Liver (tissue), 9 donors: Measurements from ENCODE around the gene SLC30A10. TPM values are rescaled to one million over a fixed set of nuclear protein-coding genes. Genes with fewer than 3 reads are reported as not detected.

Experiments used
- DNase-seq: peaks from one replicate; pipeline ENCODE4 v3.0.0-alpha.2; 2017; ENCODE audit warnings: low spot score
- H3K27ac ChIP-seq, 2 donors: one replicate each; pipeline ENCODE4 v1.7.0; 2013; ENCODE audit warnings: inconsistent platforms in 2 of 2, low read length in 2 of 2, control low read depth in 1 of 2, low read depth in 1 of 2, mild to moderate bottlenecking in 1 of 2
- H3K27me3 ChIP-seq, 4 donors: one replicate each; pipeline versions ENCODE4 v1.6.1 to v1.7.0; 2013; ENCODE audit warnings: low read length in 3 of 4, inconsistent platforms in 1 of 4, mild to moderate bottlenecking in 1 of 4, moderate library complexity in 1 of 4; ENCODE audit not compliant: control insufficient read depth in 4 of 4, insufficient read depth in 4 of 4
- H3K36me3 ChIP-seq, 4 donors: one replicate each; pipeline versions ENCODE4 v1.6.1 to v1.7.0; 2013; ENCODE audit warnings: low read length in 3 of 4, mild to moderate bottlenecking in 3 of 4, low read depth in 1 of 4, moderate library complexity in 1 of 4; ENCODE audit not compliant: control insufficient read depth in 4 of 4, insufficient read depth in 3 of 4
- H3K4me1 ChIP-seq, 4 donors: one replicate each; pipeline versions ENCODE4 v1.6.1 to v1.7.0; 2013; ENCODE audit warnings: low read length in 3 of 4, mild to moderate bottlenecking in 3 of 4, moderate library complexity in 1 of 4; ENCODE audit not compliant: control insufficient read depth in 4 of 4, insufficient read depth in 4 of 4
- H3K4me3 ChIP-seq, 3 donors: one replicate each; pipeline versions ENCODE4 v1.6.1 to v1.7.0; 2013; ENCODE audit warnings: low read length in 3 of 3, control low read depth in 1 of 3, low read depth in 1 of 3, mild to moderate bottlenecking in 1 of 3
- H3K9ac ChIP-seq, 2 donors: one replicate each; pipeline ENCODE4 v1.7.0; 2013; ENCODE audit warnings: low read length in 2 of 2, mild to moderate bottlenecking in 2 of 2, moderate library complexity in 2 of 2, control low read depth in 1 of 2, low read depth in 1 of 2
- H3K9me3 ChIP-seq, 4 donors: one replicate each; pipeline versions ENCODE4 v1.6.1 to v1.7.0; 2013; ENCODE audit warnings: low read length in 3 of 4; ENCODE audit not compliant: control insufficient read depth in 4 of 4
- EGR1 ChIP-seq, 2 donors: IDR thresholded peaks; 2 replicates each; pipeline ENCODE4 v1.6.1; 2016 to 2018; ENCODE audit warnings: antibody characterized with exemption in 2 of 2, low read depth in 2 of 2
- FOXA1 ChIP-seq: IDR thresholded peaks from 2 replicates; pipeline ENCODE4 v1.6.1; 2016; ENCODE audit warnings: antibody characterized with exemption
- FOXA2 ChIP-seq: IDR thresholded peaks from 2 replicates; pipeline ENCODE4 v1.6.1; 2016; ENCODE audit warnings: antibody characterized with exemption
- GABPA ChIP-seq, 2 donors: IDR thresholded peaks in 1 of 2; conservative IDR thresholded peaks in 1 of 2; 2 replicates each; pipeline ENCODE4 v1.6.1; 2016; ENCODE audit warnings: antibody characterized with exemption in 2 of 2, mild to moderate bottlenecking in 1 of 2, moderate library complexity in 1 of 2
- HNF4A ChIP-seq, 2 donors: conservative IDR thresholded peaks; 2 replicates each; pipeline ENCODE4 v1.6.1; 2016; ENCODE audit warnings: antibody characterized with exemption in 2 of 2, mild to moderate bottlenecking in 2 of 2
- HNF4G ChIP-seq: IDR thresholded peaks from 2 replicates; pipeline ENCODE4 v1.6.1; 2016; ENCODE audit warnings: antibody characterized with exemption
- JUND ChIP-seq, 2 donors: IDR thresholded peaks; 2 replicates each; pipeline ENCODE4 v1.6.1; 2016; ENCODE audit warnings: antibody characterized with exemption in 2 of 2
- NR2F2 ChIP-seq: IDR thresholded peaks from 2 replicates; pipeline ENCODE4 v1.6.1; 2016; ENCODE audit warnings: antibody characterized with exemption
- RAD21 ChIP-seq, 2 donors: IDR thresholded peaks; 2 replicates each; pipeline ENCODE4 v1.6.1; 2016; ENCODE audit warnings: antibody characterized with exemption in 2 of 2, mild to moderate bottlenecking in 2 of 2
- RXRA ChIP-seq, 2 donors: IDR thresholded peaks; 2 replicates each; pipeline ENCODE4 v1.6.1; 2017 to 2018; ENCODE audit warnings: antibody characterized with exemption in 2 of 2, mild to moderate bottlenecking in 1 of 2
- SP1 ChIP-seq: IDR thresholded peaks from 2 replicates; pipeline ENCODE4 v1.6.1; 2018; ENCODE audit warnings: antibody characterized with exemption, mild to moderate bottlenecking
- TAF1 ChIP-seq: conservative IDR thresholded peaks from 2 replicates; pipeline ENCODE4 v1.6.1; 2016; ENCODE audit warnings: antibody characterized with exemption, mild to moderate bottlenecking
- YY1 ChIP-seq: IDR thresholded peaks from 2 replicates; pipeline ENCODE4 v1.6.1; 2016; ENCODE audit warnings: antibody characterized with exemption, mild to moderate bottlenecking
- WGBS: extraction: QIAGEN DNeasy Blood & Tissue Kit; methylation state at CpG from one replicate; pipeline ENCODE4 v1.1.7; 2013; 5-methylcytosine and 5-hydroxymethylcytosine counted together
- polyA plus RNA-seq, 2 donors: library from polyadenylated mRNA; stranded (reverse) in 1 of 2; unstranded in 1 of 2; fragments of 200-250 nt in 1 of 2; fragments of >200 nt in 1 of 2; fragmentation: Nextera tagmentation in 1 of 2; extraction: Ambion mirVana in 1 of 2; gene quantifications; one replicate each; pipeline versions ENCODE4 v1.2.1 to v1.2.3, GENCODE V29; 2013 to 2015
- total RNA-seq, 2 donors: library from RNA; depleted of rRNA; stranded (reverse); fragments of >200 nt; gene quantifications; one replicate each; pipeline ENCODE4 v1.2.3, GENCODE V29; 2014
- TF ChIP-seq, protein P1 (sequence below): IDR thresholded peaks from 2 replicates; pipeline ENCODE4 v1.6.1; 2016; ENCODE audit warnings: antibody characterized with exemption
- TF ChIP-seq, protein P2 (sequence below): IDR thresholded peaks from 2 replicates; pipeline ENCODE4 v1.6.1; 2016; ENCODE audit warnings: antibody characterized with exemption
- TF ChIP-seq, protein P3 (sequence below): IDR thresholded peaks from 2 replicates; pipeline ENCODE4 v1.6.1; 2016; ENCODE audit warnings: antibody characterized with exemption, mild to moderate bottlenecking
- TF ChIP-seq, protein P4 (sequence below): fragments of 150-350 bp; IDR thresholded peaks from 2 replicates; pipeline ENCODE4 v1.5.1; 2017; ENCODE audit warnings: improper control_type of control experiment, low read depth, low read length; ENCODE audit not compliant: missing input control
- TF ChIP-seq, protein P5 (sequence below): IDR thresholded peaks from 2 replicates; pipeline ENCODE4 v1.6.1; 2016; ENCODE audit warnings: antibody characterized with exemption
- donor health status: healthy.
- donor health status: healthy.
- donor health status: healthy.
- donor health status: healthy.
- donor health status: healthy.

SLC30A10 gene
- total and polyA plus RNA-seq, 4 donors, result 18.5 to 90.9 (median 37.6) TPM

DNA sequence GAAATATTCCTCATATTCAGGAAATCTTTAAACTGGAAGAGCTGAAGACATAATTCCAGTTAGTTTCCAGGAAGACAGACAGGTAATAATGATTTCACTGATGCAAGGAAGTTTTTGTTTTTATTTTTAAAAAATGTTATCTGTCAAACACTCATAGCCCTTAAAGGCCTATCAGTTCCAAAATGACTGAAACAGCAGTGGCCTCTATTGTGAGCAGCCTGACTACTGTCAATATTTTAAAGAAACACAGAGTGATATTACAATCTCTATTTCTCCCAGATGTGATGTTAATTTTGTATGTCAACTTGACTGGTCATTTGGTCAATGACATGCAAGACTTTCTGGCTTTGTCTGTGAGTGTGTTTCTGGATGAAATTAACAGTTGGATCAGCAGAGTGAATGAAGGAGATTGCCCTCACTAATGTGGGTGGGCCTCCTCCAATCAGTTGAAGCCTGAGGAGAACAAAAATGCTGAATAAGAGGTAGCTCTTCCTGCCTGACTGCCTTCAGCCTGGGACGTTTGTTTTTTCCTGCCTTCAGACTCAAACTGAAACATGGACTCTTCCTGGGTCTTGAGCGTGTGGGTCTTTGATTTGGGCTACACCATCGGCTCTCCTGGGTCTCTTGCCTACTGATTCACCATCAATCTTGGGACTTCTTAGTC, 31.3 kb upstream of the SLC30A10 start:
- no peaks in the 10 kb centered on the region for H3K27me3 ChIP-seq
- WGBS, result 75% methylated on average over 3 of the region's 3 CpGs
- H3K27ac ChIP-seq, result no peak overlapping the region
- H3K4me1 ChIP-seq, result peaks cover 0 to 19% (median 9%) of the 10 kb centered on the region in 4 donors
- H3K9ac ChIP-seq, result no peak overlapping the region
- DNase-seq, result no peak
- H3K36me3 ChIP-seq, result no peaks in the 10 kb centered on the region
- H3K9me3 ChIP-seq, result no peaks in the 10 kb centered on the region
- TF ChIP-seq GABPA (IDR thresholded peaks at IDR 0.05 in 1 of 2, conservative IDR thresholded peaks at IDR 0.05 in 1 of 2) (no peak), EGR1 (IDR thresholded peaks at IDR 0.05; ENCODE audit: low read depth in 2 of 2) (no peak), NR2F2 (no peak), HNF4G (no peak), RAD21 (IDR thresholded peaks at IDR 0.05) (no peak), SP1 (no peak), FOXA1 (no peak), JUND (IDR thresholded peaks at IDR 0.05) (no peak), YY1 (no peak), TAF1 (no peak), RXRA (IDR thresholded peaks at IDR 0.05) (no peak), HNF4A (conservative IDR thresholded peaks at IDR 0.05) (no peak), FOXA2 (no peak)
- TF ChIP-seq, protein P1, sequence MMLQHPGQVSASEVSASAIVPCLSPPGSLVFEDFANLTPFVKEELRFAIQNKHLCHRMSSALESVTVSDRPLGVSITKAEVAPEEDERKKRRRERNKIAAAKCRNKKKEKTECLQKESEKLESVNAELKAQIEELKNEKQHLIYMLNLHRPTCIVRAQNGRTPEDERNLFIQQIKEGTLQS, result no peak
- TF ChIP-seq, protein P2, sequence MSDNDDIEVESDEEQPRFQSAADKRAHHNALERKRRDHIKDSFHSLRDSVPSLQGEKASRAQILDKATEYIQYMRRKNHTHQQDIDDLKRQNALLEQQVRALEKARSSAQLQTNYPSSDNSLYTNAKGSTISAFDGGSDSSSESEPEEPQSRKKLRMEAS, result no peak
- TF ChIP-seq, protein P3, sequence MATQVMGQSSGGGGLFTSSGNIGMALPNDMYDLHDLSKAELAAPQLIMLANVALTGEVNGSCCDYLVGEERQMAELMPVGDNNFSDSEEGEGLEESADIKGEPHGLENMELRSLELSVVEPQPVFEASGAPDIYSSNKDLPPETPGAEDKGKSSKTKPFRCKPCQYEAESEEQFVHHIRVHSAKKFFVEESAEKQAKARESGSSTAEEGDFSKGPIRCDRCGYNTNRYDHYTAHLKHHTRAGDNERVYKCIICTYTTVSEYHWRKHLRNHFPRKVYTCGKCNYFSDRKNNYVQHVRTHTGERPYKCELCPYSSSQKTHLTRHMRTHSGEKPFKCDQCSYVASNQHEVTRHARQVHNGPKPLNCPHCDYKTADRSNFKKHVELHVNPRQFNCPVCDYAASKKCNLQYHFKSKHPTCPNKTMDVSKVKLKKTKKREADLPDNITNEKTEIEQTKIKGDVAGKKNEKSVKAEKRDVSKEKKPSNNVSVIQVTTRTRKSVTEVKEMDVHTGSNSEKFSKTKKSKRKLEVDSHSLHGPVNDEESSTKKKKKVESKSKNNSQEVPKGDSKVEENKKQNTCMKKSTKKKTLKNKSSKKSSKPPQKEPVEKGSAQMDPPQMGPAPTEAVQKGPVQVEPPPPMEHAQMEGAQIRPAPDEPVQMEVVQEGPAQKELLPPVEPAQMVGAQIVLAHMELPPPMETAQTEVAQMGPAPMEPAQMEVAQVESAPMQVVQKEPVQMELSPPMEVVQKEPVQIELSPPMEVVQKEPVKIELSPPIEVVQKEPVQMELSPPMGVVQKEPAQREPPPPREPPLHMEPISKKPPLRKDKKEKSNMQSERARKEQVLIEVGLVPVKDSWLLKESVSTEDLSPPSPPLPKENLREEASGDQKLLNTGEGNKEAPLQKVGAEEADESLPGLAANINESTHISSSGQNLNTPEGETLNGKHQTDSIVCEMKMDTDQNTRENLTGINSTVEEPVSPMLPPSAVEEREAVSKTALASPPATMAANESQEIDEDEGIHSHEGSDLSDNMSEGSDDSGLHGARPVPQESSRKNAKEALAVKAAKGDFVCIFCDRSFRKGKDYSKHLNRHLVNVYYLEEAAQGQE, result no peak
- TF ChIP-seq, protein P4, sequence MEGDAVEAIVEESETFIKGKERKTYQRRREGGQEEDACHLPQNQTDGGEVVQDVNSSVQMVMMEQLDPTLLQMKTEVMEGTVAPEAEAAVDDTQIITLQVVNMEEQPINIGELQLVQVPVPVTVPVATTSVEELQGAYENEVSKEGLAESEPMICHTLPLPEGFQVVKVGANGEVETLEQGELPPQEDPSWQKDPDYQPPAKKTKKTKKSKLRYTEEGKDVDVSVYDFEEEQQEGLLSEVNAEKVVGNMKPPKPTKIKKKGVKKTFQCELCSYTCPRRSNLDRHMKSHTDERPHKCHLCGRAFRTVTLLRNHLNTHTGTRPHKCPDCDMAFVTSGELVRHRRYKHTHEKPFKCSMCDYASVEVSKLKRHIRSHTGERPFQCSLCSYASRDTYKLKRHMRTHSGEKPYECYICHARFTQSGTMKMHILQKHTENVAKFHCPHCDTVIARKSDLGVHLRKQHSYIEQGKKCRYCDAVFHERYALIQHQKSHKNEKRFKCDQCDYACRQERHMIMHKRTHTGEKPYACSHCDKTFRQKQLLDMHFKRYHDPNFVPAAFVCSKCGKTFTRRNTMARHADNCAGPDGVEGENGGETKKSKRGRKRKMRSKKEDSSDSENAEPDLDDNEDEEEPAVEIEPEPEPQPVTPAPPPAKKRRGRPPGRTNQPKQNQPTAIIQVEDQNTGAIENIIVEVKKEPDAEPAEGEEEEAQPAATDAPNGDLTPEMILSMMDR, result no peak
- TF ChIP-seq, protein P5, sequence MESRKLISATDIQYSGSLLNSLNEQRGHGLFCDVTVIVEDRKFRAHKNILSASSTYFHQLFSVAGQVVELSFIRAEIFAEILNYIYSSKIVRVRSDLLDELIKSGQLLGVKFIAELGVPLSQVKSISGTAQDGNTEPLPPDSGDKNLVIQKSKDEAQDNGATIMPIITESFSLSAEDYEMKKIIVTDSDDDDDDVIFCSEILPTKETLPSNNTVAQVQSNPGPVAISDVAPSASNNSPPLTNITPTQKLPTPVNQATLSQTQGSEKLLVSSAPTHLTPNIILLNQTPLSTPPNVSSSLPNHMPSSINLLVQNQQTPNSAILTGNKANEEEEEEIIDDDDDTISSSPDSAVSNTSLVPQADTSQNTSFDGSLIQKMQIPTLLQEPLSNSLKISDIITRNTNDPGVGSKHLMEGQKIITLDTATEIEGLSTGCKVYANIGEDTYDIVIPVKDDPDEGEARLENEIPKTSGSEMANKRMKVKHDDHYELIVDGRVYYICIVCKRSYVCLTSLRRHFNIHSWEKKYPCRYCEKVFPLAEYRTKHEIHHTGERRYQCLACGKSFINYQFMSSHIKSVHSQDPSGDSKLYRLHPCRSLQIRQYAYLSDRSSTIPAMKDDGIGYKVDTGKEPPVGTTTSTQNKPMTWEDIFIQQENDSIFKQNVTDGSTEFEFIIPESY, result no peak
- no peak overlapping the region for H3K4me3 ChIP-seq
